Epithelial cell of esophagus (primary cell): Measurements from ENCODE around the gene TCEAL2.
A peak's percentile ranks its signal among the peaks of the same experiment; 100 is the strongest.
"Not testable (repeated sequence)": the region's sequence is repeated elsewhere in the genome, so short reads cannot be mapped to it uniquely, and the experiment has no call there.

ENCODE experiments used
- DNase-seq: peaks from one replicate; pipeline ENCODE4 v3.0.0; 2010; ENCODE audit warnings: low read depth
- H3K4me3 ChIP-seq: 2 replicates; pipeline ENCODE4 v1.5.1; 2011; ENCODE audit warnings: mild to moderate bottlenecking, low read length, control low read depth
- CTCF ChIP-seq: IDR thresholded peaks from 2 replicates; pipeline ENCODE4 v1.5.1; 2011; ENCODE audit warnings: low read depth, mild to moderate bottlenecking, low read length, control low read depth, inconsistent platforms; ENCODE audit not compliant: insufficient read depth; ENCODE audit errors: missing control alignments

Gene TCEAL2

GRCh38 chrX:102125436-102125835 is at the start of gene TCEAL2:
TCEAL2 (plus strand) TSS chrX:102125679; CDS start chrX:102126831, 1,152 bp downstream.
- not testable (repeated sequence) for DNase-seq, H3K4me3 ChIP-seq

- DNase-seq: no peak
- no peak overlapping the region for H3K4me3 ChIP-seq
- TF ChIP-seq CTCF: no peak
Measured at GRCh38 chrX:102077426-102077825, 48.1 kb upstream of the TCEAL2 start.

- DNase-seq: no peak
- no peak for TF ChIP-seq CTCF
- no peak overlapping the region for H3K4me3 ChIP-seq
Measured at GRCh38 chrX:102085706-102086105, 39.8 kb upstream of the TCEAL2 start.

GRCh38 chrX:102113367-102113766 is 12.1 kb upstream of the TCEAL2 start:
- TF ChIP-seq CTCF: no peak
- no peak for DNase-seq
- H3K4me3 ChIP-seq: no peak overlapping the region

GRCh38 chrX:102115748-102116147 is 9.7 kb upstream of the TCEAL2 start:
- no peak for TF ChIP-seq CTCF
- H3K4me3 ChIP-seq: no peak overlapping the region
- no peak for DNase-seq

GRCh38 chrX:102125014-102125413 is 465 bp upstream of the TCEAL2 start:
- H3K4me3 ChIP-seq, DNase-seq: not testable (repeated sequence)

GRCh38 chrX:102126080-102126818 is 770 bp downstream of the TCEAL2 start:
- not testable (repeated sequence) for DNase-seq, H3K4me3 ChIP-seq

- no peak for TF ChIP-seq CTCF
- no peak for DNase-seq
- no peak overlapping the region for H3K4me3 ChIP-seq
Measured at GRCh38 chrX:102126863-102127262, 1.4 kb downstream of the TCEAL2 start.

- peak; percentile 23 for TF ChIP-seq CTCF
- no peak overlapping the region for H3K4me3 ChIP-seq
- peak; percentile 10 for DNase-seq
Measured at GRCh38 chrX:102129473-102129872, 4.0 kb downstream of the TCEAL2 start.
